Stimulated activated CD4-positive, alpha-beta T cell treated with anti-CD3 and anti-CD28 coated beads, Interleukin-2, amount 100 ng/mL, for 24 hours (primary cell): ENCODE results near the gene CHST11.
"Not testable (repeated sequence)": the region's sequence is repeated elsewhere in the genome, so short reads cannot be mapped to it uniquely, and the experiment has no call there.

ENCODE experiments used
- DNase-seq, 2 donors: peaks; one replicate each; pipeline ENCODE4 v3.0.0-alpha.2; 2020

The CHST11 gene

GRCh38 chr12:104790296-104791125, 333.8 kb downstream of the CHST11 start:
- DNase-seq = peak; percentile 54 to 67

DNA sequence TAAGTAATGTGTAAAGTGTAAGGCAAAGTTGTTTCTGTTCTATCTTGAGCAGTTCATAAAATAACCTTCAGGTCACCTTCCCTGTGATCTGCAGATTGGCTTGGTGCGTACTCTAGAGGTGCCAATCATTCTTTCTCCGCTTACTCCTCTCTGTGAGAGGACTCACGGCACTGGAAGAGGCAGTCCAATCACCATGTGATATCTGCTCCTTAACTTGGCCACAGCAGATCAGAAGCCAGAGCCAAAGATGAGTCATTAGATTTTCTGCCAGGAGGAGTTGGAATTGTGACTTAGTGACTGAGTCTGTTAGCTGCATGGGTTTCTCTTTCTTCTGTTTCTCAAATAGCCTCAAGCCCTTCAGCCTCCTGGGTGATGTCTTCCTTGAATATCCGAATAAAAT, 335.8 kb downstream of the CHST11 start:
- no peak for DNase-seq

GRCh38 chr12:104793285-104793684, 336.5 kb downstream of the CHST11 start:
- no peak for DNase-seq

GRCh38 chr12:104793968-104794367, 337.2 kb downstream of the CHST11 start:
- no peak for DNase-seq

DNA sequence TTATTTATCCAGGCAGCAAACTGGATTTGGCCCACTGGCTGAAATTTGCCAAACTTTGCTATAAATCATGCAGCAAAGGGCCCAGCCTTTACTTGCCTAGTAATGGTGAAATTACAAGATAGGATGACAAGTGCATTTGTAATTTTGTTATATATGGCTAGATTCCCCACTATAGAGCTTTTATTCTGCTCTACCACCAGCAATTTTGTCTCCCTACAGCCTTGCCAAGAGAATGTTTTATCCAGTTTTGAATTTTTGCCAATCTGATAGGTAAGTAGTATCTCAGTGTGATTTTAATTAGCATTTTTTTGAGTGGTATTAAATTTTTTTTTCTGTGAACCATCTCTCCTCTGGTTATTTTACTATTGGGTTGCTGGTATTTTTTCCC, 339.7 kb downstream of the CHST11 start:
- no peak for DNase-seq

DNA sequence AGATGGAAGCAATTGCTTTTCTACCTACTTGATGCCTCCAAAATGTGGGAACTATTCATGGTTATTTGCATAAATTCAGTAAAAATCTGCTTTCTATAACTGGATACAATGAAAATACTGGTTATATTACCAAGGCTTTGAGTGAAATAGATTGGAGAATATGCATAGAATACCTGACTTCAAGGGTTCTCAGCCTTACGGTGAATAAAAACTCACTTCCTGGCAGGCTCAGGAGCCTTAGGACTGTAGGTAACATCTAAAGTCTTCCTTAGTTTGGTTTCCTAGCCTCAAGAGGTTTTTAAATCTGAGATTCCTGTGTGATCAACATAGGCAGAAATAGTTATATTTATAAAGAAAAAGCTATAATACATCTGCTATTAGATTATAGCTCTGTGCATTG, 342.7 kb downstream of the CHST11 start:
- DNase-seq = no peak

GRCh38 chr12:104801005-104801404, 344.3 kb downstream of the CHST11 start:
- DNase-seq = no peak

DNA sequence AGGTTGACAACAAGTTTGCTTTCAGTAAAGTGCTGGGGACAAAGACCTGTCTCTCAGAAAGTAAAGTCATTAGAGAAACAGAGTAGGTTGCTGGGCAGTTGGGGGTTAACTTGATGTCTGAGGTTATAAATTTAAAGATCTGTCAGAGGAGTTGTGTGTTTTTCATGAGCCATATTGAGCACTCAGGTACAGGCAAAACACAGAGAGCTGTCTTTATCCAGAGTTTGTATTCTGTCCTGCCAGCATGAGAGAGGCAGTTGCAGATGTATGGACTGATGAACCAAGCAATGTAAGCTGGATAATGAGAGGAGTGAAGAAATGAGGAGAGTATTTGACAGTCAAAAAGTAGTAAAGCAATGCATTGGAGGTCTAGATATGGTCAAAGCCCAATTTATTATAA, 344.7 kb downstream of the CHST11 start:
- no peak for DNase-seq

GRCh38 chr12:104802208-104802607, 345.5 kb downstream of the CHST11 start:
- no peak for DNase-seq

- DNase-seq = no peak
Measured at GRCh38 chr12:104805186-104805585, 348.4 kb downstream of the CHST11 start.

- not testable (repeated sequence) for DNase-seq
Measured at GRCh38 chr12:104806194-104806593, 349.4 kb downstream of the CHST11 start.

DNA sequence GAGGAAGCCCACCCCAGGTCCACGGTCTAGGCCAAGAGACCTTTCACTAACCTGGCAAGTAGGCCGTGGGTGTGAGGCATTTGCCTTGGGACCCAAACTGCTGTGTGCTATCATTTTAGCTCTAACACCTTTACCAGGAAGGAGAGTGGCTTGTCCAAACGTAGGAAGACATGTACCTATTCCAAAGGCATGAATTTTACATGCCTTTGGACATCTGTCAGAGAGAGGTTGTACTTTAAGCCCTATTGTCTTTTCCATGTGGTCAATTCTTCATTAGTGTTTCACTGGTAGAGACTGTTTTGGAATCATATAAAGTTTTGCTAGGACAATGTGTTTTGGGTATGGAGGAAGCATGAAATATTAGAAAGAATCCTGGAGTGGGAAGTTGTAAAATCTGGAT, 352.5 kb downstream of the CHST11 start:
- DNase-seq = no peak

DNA sequence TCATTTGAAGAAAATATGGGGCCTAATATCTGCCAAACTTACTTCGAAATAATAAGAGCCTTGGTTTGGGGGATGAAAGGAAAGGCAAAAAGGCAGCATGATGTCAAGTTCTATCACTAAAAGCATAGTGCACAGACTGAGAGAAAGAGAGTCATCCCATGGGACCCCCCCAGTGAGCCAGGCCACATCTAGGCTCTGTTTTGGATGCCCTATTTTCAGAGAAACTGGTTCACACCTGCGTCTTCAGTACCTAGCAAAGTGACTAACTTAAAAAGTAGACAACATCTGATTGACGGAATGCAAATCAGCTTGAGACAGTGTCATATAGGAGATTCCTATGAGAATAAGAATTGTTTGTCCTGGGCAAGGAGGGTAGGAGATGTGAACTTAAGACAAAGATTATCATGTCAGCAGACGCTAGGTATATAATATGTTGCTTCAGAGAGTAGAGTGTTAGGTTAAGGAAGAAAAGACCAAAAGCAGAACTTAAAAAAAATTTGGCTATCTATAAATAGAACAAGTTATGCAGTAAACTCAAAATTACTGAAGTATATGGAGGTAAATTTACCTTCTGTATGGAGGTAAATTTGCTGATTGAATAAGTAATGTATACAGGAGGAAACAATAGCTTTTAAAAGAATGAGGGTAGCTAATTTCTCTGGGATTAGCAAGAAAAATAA, 353.1 kb downstream of the CHST11 start:
- DNase-seq = no peak
